Measurements from ENCODE around the gene SLC27A6.

The SLC27A6 gene

DNA sequence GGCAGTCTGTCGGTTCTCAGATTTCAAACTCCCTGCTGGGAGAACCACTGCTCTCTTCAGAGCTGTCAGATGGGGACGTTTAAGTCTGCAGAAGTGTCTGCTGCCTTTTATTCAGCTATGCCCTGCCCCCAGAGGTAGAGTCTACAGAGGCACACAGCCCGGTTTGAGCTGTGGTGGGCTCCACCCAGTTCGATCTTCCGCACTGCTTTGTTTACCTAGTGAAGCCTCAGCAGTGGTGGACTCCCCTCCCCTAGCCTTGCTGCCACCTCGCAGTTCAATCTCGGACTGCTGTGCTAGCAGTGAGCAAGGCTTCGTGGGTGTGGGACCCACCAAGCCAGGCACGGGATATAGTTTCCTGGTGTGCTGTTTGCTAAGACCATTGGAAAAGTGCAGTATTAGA, 8.0 kb downstream of the SLC27A6 start:
- TF ChIP-seq ZFX (IDR thresholded peaks at IDR 0.05; ENCODE audit: borderline replicate concordance) (no peak), CTCF (IDR thresholded peaks at IDR 0.05) (no peak)

DNA sequence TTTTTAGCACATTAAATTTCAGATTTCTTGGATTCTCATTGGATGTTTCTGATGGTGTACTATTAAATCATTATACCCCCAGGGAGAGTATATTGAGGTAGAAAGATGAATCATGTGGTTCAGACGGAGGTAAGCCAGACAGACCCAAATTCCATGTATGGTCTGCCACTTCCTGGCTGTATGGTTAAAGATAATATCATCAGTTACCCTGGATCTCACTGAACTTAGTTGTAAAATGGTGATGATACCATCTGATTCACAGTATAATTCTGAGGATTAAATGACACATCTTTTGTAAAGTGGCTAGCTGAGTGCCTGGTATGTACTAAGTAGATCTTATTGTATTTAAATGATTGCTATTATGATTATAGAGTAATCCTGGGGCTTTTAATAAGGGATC, 9.3 kb downstream of the SLC27A6 start:
- TF ChIP-seq ZFX (IDR thresholded peaks at IDR 0.05; ENCODE audit: borderline replicate concordance) (no peak), CTCF (IDR thresholded peaks at IDR 0.05) (no peak)
- H3K27ac ChIP-seq = no peak overlapping the region

More for the DNA sequence above, 8.0 kb downstream of the SLC27A6 start:
- H3K27ac ChIP-seq = no peak overlapping the region

GRCh38 chr5:128979761-128980160, 14.5 kb downstream of the SLC27A6 start:
- no peak for TF ChIP-seq CTCF (IDR thresholded peaks at IDR 0.05)
- no peak for TF ChIP-seq ZFX (IDR thresholded peaks at IDR 0.05; ENCODE audit: borderline replicate concordance)

GRCh38 chr5:128980917-128981316, 15.6 kb downstream of the SLC27A6 start:
- no peak overlapping the region for H3K27ac ChIP-seq
- TF ChIP-seq CTCF (IDR thresholded peaks at IDR 0.05) (no peak), ZFX (IDR thresholded peaks at IDR 0.05; ENCODE audit: borderline replicate concordance) (no peak)

More at GRCh38 chr5:128979761-128980160, 14.5 kb downstream of the SLC27A6 start:
- no peak overlapping the region for H3K27ac ChIP-seq

GRCh38 chr5:128984480-128984879, 19.2 kb downstream of the SLC27A6 start:
- no peak for TF ChIP-seq ZFX (IDR thresholded peaks at IDR 0.05; ENCODE audit: borderline replicate concordance)
- TF ChIP-seq CTCF (IDR thresholded peaks at IDR 0.05) = no peak
- H3K27ac ChIP-seq = no peak overlapping the region

- no peak overlapping the region for H3K27ac ChIP-seq
- TF ChIP-seq ZFX (IDR thresholded peaks at IDR 0.05; ENCODE audit: borderline replicate concordance) (no peak), CTCF (IDR thresholded peaks at IDR 0.05) (no peak)
These were observed 23.2 kb downstream of the SLC27A6 start for GRCh38 chr5:128988476-128988875.

DNA sequence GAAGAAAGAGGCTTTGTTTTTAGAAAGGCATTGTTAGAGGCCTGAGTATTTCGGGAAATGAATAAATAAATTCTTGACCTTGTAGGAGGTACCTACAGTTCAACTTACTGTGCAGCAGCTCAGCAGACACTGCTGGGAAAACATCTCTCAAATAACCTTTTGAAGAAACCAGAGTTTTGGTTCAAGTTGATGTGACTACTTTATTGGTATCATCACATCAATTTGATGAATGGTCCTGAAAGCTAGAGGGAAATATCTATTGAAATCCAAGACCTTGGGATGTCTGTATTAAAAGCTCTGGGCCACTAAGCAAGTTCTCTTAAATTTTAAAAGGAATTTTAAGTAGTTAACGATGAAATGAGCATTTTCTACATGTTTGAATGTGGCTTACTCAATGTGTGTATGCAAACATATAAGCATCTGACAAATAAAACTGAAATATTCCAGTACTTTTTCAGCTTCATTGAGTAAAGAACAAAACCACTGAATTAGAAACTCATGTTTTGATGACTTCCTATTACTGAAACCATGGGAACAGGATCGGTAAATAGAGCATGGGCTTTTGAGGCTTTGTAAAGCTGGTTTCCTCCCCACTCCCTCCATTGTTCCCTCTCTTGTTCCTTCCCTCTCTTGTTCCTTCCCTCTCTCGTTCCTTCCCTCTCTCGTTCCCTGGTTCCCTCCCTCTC, 36.7 kb downstream of the SLC27A6 start:
- TF ChIP-seq ZFX (IDR thresholded peaks at IDR 0.05; ENCODE audit: borderline replicate concordance) = no peak
- TF ChIP-seq CTCF (IDR thresholded peaks at IDR 0.05) = no peak

More for the DNA sequence above, 36.7 kb downstream of the SLC27A6 start:
- no peak overlapping the region for H3K27ac ChIP-seq

Data from 22Rv1 (cell line).